Regular cardiac myocyte (primary cell): ENCODE data around the gene USP47. TPM values are rescaled to one million over a fixed set of nuclear protein-coding genes. Genes with fewer than 3 reads are reported as not detected.

Experiments used
- total RNA-seq: library from RNA; depleted of rRNA; stranded (reverse); fragments of >200 nt; gene quantifications from 2 replicates; pipeline ENCODE4 v1.2.3, GENCODE V29; 2014

USP47 gene, protein sequence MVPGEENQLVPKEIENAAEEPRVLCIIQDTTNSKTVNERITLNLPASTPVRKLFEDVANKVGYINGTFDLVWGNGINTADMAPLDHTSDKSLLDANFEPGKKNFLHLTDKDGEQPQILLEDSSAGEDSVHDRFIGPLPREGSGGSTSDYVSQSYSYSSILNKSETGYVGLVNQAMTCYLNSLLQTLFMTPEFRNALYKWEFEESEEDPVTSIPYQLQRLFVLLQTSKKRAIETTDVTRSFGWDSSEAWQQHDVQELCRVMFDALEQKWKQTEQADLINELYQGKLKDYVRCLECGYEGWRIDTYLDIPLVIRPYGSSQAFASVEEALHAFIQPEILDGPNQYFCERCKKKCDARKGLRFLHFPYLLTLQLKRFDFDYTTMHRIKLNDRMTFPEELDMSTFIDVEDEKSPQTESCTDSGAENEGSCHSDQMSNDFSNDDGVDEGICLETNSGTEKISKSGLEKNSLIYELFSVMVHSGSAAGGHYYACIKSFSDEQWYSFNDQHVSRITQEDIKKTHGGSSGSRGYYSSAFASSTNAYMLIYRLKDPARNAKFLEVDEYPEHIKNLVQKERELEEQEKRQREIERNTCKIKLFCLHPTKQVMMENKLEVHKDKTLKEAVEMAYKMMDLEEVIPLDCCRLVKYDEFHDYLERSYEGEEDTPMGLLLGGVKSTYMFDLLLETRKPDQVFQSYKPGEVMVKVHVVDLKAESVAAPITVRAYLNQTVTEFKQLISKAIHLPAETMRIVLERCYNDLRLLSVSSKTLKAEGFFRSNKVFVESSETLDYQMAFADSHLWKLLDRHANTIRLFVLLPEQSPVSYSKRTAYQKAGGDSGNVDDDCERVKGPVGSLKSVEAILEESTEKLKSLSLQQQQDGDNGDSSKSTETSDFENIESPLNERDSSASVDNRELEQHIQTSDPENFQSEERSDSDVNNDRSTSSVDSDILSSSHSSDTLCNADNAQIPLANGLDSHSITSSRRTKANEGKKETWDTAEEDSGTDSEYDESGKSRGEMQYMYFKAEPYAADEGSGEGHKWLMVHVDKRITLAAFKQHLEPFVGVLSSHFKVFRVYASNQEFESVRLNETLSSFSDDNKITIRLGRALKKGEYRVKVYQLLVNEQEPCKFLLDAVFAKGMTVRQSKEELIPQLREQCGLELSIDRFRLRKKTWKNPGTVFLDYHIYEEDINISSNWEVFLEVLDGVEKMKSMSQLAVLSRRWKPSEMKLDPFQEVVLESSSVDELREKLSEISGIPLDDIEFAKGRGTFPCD (N-terminal part only)
- total RNA-seq, result 65.4 and 67.4 TPM in 2 replicates

DNA sequence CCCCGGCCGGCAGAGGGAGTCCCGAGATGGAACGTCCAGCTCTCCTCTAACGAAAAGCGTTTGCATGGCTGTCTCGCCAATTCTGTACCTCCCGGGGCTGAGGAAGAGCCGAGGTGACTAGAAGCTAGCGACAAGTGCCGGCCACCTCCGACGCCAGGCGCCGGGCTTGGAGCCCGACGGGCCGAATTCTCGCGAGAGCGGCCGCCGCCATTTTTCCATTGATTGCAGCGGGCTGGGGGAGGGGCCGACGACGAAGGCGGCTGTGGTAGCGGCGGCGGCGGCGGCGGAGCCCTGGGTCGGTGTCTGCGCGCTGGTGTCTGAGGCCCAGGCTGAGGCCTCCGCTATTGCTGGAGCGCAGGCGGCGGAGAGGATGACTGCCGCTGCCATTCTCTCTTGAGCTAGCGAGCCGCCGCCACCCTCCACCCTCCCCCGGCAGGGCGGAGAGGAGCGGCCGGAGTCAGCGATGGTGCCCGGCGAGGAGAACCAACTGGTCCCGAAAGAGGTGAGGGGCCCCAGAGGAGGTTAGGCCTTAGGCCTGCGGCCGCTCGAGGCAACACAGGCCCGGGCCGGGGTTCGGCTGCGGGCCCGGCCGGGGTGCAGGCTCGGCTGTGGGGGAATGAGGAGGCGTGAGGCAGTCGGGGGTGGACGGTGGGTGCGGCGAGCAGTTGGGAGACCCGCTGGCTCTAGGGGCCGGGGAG, at the start of gene USP47:
Gene USP47 (plus strand): TSS at position 250 of the 698 bp plus-strand sequence. CDS start 214 bp downstream, at position 464.

DNA sequence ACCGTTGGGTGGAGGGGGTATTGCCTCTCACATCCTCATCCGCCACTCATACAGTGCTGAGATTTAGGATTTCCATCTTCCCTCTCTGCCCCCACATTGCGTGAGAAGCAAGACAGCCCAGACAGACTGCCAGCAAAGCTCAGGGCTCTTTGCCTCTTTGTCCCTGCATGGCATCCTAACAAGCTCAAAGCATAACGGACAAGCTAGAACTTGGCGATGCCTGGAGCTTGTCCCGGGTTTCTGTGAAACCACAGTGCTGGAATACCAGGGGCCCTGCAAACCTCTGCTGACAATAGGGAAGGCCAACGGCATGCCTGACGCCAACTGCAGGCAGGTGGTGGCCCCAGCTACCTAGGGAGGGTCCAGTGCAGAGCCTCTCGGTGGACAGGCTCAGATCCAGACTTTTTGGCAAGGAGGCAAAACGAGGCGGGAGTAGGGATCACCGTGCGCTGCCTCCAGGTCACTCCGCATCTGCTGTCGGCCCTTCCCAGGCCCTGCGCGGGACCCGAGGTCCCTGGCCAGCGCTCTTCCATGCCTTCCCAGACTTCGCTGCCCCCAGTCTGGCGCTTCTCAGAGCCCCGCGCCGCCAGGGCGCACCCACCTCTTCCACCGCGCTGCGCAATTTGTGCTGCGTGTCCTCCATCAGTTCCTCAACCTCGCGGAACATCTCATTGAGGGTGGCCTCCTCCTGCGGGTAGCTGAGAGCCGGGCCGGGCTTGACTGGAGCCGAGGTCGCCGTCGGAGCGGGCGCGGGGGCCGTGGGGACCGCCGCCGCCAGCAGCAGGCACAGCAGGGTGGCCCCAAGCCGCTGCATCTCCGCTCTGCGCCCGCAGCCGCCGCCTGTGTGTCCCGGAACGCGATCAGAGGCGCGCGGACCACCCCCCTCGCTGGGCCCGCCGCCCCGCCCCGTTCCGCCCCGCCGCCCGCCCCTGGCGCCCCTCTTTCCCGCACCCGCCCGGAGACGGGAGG, 166.3 kb downstream of the USP47 start, which contains the start of gene DKK3:
Gene DKK3 (minus strand): TSS at position 858 of the 969 bp plus-strand sequence. CDS start 44 bp downstream, at position 814.

Other genes with a start within 250 kb of the USP47 start
- gene GALNT18, start 220.0 kb upstream of the USP47 start, total RNA-seq, result 4.4 and 10.4 TPM in 2 replicates
- 89.1 and 345 TPM in 2 replicates for gene DKK3, start 166.7 kb downstream of the USP47 start, total RNA-seq